K562 (cell line): ENCODE measurements around the gene IP6K1. TPM values are rescaled to one million over a fixed set of nuclear protein-coding genes. Genes with fewer than 3 reads are reported as not detected.

Experiments
- CCNT2 ChIP-seq: IDR thresholded peaks from 2 replicates; pipeline ENCODE4 v1.6.1; 2011; ENCODE audit warnings: borderline replicate concordance, low read depth, mild to moderate bottlenecking, moderate library complexity, mixed read lengths, low read length; ENCODE audit not compliant: insufficient read length; ENCODE audit errors: extremely low read depth
- CTBP1 ChIP-seq: fragments of 450-650 bp; IDR thresholded peaks from 2 replicates; pipeline ENCODE4 v1.6.1; 2016; ENCODE audit warnings: borderline replicate concordance
- CUX1 ChIP-seq: fragments of 200-800 bp; sonication (Bioruptor generic); IDR thresholded peaks from 2 replicates; pipeline ENCODE4 v1.6.1; 2016; ENCODE audit warnings: missing genetic modification characterization, missing compliant biosample characterization
- EGR1 ChIP-seq: fragments of 450-650 bp; conservative IDR thresholded peaks from 2 replicates; pipeline ENCODE4 v1.6.1; 2017; ENCODE audit warnings: mild to moderate bottlenecking
- MTA3 ChIP-seq: fragments of 450-650 bp; formaldehyde crosslinking; IDR thresholded peaks from 2 replicates; pipeline ENCODE4 v1.6.1; 2017; ENCODE audit warnings: mild to moderate bottlenecking, borderline replicate concordance
- PHF21A ChIP-seq: fragments of 450-650 bp; IDR thresholded peaks from 2 replicates; pipeline ENCODE4 v1.6.1; 2017; ENCODE audit warnings: low read depth, borderline replicate concordance
- TBP ChIP-seq: optimal IDR thresholded peaks from 2 replicates; pipeline ENCODE3; 2011; ENCODE audit warnings: low read depth, low read length, improper control_type of control experiment
- TCF7 ChIP-seq: sonication (generic); IDR thresholded peaks from 2 replicates; pipeline ENCODE4 v1.6.1; 2016; ENCODE audit warnings: antibody characterized with exemption, borderline replicate concordance
- TOE1 ChIP-seq, 2 experiments: fragments of 450-650 bp in 1 of 2; sonication (generic) in 1 of 2; formaldehyde crosslinking in 1 of 2; IDR thresholded peaks; 2 replicates each; pipeline versions ENCODE4 v1.7.1 to v1.8.0; 2016 to 2022; ENCODE audit warnings: borderline replicate concordance in 2 of 2, mild to moderate bottlenecking in 2 of 2, antibody characterized with exemption in 1 of 2, inconsistent platforms in 1 of 2, low read depth in 1 of 2, missing genetic modification reagents in 1 of 2, moderate library complexity in 1 of 2
- ZNF696 ChIP-seq: fragments of 250-450 bp; sonication (Bioruptor Pico); conservative IDR thresholded peaks from 2 replicates; pipeline ENCODE4 v1.4.0; 2020; ENCODE audit warnings: mild to moderate bottlenecking, moderate library complexity
- polyA plus RNA-seq, 8 experiments: library from polyadenylated mRNA; depleted of rRNA in 4 of 8; stranded (reverse) in 5 of 8; unstranded in 3 of 8; fragments of >200 nt; fragmentation: Nextera tagmentation in 2 of 8; fragmentation: Illumina TruSeq in 1 of 8; extraction: Ambion mirVana in 2 of 8; extraction: Trizol in 1 of 8; gene quantifications; 2 replicates each; pipeline versions ENCODE4 v1.2.1 to v1.2.3, GENCODE V29; 2011 to 2014; ENCODE audit warnings: inconsistent platforms in 1 of 8, missing spikeins in 1 of 8
- total RNA-seq, 7 experiments: library from RNA; depleted of rRNA in 6 of 7; stranded (reverse); fragments of >200 nt in 6 of 7; fragmentation: Illumina TruSeq in 2 of 7; extraction: Trizol in 2 of 7; gene quantifications; 2 replicates each; pipeline versions ENCODE4 v1.2.1 to v1.2.3, GENCODE V29; 2011 to 2021; ENCODE audit warnings: low replicate concordance in 1 of 7
- TF ChIP-seq, protein P1 (sequence below): sonication (generic); formaldehyde crosslinking; IDR thresholded peaks from 2 replicates; pipeline ENCODE4 v1.8.0; 2022; ENCODE audit warnings: missing genetic modification reagents, mild to moderate bottlenecking, borderline replicate concordance
- TF ChIP-seq, protein P2 (sequence below), 2 experiments: fragments of 200-800 bp in 1 of 2; sonication (Bioruptor generic) in 1 of 2; sonication (generic) in 1 of 2; formaldehyde crosslinking in 1 of 2; IDR thresholded peaks in 1 of 2; conservative IDR thresholded peaks in 1 of 2; 2 replicates each; pipeline versions ENCODE4 v1.5.0 to v1.6.1; 2016 to 2020; ENCODE audit warnings: missing compliant biosample characterization in 1 of 2, missing genetic modification characterization in 1 of 2, missing genetic modification reagents in 1 of 2

The IP6K1 gene
- total and polyA plus RNA-seq, 9 of the 15 experiments (the other 6 are each of a cell fraction or from before 2014, with no cell fraction given) = 0.46 to 29.2 (median 13.1) TPM

- TF ChIP-seq TCF7 (no peak), ZNF696 (CRISPR knock-in tag) (no peak), CUX1 (CRISPR knock-in tag) (no peak), PHF21A (no peak), MTA3 (peak; percentile 34; the same call in 1 of the 2 replicates), CTBP1 (peak; percentile 63), CCNT2 (peak; percentile 52), TBP (peak; percentile 6), TOE1 (IDR thresholded peaks at IDR 0.05; ENCODE audit: borderline replicate concordance) (0 out of 2 replicates have a peak, but pooled peaks have one; percentile 25), TOE1 (CRISPR knock-in tag; IDR thresholded peaks at IDR 0.05; ENCODE audit: borderline replicate concordance, low read depth) (no peak), EGR1 (peak; percentile 78)
- TF ChIP-seq, protein P1, sequence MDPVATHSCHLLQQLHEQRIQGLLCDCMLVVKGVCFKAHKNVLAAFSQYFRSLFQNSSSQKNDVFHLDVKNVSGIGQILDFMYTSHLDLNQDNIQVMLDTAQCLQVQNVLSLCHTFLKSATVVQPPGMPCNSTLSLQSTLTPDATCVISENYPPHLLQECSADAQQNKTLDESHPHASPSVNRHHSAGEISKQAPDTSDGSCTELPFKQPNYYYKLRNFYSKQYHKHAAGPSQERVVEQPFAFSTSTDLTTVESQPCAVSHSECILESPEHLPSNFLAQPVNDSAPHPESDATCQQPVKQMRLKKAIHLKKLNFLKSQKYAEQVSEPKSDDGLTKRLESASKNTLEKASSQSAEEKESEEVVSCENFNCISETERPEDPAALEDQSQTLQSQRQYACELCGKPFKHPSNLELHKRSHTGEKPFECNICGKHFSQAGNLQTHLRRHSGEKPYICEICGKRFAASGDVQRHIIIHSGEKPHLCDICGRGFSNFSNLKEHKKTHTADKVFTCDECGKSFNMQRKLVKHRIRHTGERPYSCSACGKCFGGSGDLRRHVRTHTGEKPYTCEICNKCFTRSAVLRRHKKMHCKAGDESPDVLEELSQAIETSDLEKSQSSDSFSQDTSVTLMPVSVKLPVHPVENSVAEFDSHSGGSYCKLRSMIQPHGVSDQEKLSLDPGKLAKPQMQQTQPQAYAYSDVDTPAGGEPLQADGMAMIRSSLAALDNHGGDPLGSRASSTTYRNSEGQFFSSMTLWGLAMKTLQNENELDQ (CRISPR knock-in tag) = 0 out of 2 replicates have a peak, but pooled peaks have one; percentile 57
- TF ChIP-seq, protein P2, sequence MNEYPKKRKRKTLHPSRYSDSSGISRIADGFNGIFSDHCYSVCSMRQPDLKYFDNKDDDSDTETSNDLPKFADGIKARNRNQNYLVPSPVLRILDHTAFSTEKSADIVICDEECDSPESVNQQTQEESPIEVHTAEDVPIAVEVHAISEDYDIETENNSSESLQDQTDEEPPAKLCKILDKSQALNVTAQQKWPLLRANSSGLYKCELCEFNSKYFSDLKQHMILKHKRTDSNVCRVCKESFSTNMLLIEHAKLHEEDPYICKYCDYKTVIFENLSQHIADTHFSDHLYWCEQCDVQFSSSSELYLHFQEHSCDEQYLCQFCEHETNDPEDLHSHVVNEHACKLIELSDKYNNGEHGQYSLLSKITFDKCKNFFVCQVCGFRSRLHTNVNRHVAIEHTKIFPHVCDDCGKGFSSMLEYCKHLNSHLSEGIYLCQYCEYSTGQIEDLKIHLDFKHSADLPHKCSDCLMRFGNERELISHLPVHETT (CRISPR knock-in tag; conservative IDR thresholded peaks at IDR 0.05 in 1 of 2, IDR thresholded peaks at IDR 0.05 in 1 of 2) = 0 out of 4 replicates have a peak, but pooled peaks of 1 of the 2 experiments have one; percentile 33
These were observed 62.5 kb downstream of the IP6K1 start, which contains the start of gene GMPPB (continued) for GRCh38 chr3:49723628-49724551.
